HS-5 (cell line): ENCODE data around the gene OGDH.
A peak's percentile ranks its signal among the peaks of the same experiment; 100 is the strongest.
"Not testable (repeated sequence)": the region's sequence is repeated elsewhere in the genome, so short reads cannot be mapped to it uniquely, and the experiment has no call there.

Source experiments
- DNase-seq: peaks from one replicate; pipeline ENCODE4 v3.0.0-alpha.2; 2012; ENCODE audit warnings: low read depth

The OGDH gene

DNA sequence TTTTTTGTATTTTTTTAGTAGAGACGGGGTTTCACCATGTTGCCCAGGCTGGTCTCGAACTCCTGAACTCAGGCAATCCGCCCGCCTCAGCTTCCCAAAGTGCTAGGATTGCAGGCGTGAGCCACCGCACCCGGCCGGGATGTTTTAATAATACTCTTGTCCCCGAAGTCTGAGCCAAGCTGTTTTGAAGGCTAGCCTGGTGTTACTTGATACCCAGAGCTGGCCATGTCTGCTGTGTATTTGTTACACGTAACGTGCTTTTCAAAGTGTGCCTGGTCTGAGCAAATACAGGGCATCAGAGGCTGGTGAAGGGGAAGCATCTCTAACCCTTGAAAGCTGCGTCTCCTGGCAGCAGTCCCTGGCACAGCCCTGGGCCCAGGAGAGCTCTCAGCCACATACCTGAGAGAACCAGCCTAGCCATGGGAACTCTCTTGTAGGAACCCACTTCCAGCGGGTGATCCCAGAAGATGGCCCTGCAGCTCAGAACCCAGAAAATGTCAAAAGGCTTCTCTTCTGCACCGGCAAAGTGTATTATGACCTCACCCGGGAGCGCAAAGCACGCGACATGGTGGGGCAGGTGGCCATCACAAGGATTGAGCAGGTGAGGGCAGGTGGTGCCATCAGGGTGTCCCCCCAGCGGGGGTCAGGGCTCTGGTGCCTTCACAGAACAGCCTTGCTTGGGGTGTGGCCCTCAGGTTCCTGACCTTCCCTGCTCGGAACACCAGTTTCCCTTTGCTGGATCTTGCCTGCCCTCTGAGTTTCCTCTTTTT lies 100.5 kb downstream of the OGDH start:
- DNase-seq = no peak

- DNase-seq = no peak
These were observed 101.3 kb downstream of the OGDH start for GRCh38 chr7:44707558-44708230.

DNA sequence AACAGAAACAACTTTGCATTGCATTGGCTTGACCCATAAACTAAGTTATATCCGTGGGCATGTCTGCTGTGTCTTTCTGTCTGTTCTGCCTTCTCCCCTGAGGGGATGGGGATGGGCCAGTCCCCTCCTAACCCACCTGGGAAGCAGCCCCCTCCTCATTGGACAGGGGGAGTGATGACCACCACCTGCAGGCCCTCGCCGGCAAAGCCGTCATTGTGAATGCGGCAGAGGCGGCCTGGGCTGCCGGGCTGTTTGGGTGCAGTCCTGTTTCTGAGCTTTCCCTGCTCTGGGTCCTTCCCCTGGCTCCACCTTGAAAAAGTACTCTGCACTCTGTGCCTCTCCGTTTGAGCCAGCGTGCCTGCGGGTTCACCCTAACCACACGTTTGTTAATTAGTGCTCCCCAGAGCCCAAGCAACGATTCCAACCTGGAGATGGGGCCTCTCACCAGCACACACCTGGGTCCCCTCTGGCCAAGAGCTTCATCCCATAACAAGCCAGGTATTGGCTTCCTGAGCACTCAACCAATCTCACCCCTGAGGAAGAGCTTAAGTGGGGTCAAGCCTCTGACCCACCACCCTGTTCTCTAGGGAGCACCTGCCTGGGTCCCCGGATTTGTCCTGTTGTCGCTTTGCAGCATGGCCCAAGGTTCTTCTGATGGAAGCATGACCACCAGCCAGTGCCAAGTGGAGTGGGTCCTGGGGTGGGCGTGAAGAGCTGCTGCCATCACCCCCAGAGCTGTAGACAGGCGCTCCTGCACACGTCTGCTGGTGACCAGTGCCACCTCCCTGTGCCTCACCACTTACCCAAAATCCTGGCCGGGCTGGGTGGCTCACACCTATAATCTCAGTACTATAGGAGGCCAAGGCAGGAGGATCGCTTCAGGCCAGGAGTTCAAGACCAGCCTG lies 102.8 kb downstream of the OGDH start:
- no peak for DNase-seq

DNA sequence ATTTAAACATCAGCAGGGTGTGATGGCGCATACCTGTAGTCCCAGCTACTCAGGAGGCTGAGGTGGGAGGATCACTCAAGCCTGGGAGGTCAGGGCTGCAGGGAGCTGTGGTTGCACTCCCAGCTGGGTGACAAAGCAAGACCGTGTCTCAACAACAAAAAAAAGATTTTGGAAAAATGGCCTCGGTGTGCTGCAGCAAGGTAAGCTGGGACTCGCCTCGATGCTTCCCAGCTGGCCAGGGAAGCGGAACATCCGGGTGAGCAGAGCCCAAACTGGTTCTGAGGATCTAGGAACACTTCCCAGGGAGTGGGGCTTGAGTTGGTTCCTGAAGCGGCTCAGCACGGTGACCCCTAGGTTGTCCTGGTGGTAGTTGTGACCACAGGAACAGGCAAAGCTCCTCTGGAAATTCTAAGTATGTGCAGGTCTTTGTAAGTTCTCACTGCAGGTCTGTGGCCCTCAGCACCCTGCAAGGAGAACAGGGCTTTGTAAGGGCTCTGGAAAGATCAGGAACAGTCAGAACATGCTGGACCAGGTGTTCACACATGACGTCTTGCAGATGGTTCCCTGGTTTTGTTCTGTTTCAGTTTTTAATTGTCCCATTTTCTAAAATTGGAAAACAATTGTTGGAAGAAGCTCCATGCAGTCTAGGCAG lies 103.6 kb downstream of the OGDH start:
- no peak for DNase-seq

DNA sequence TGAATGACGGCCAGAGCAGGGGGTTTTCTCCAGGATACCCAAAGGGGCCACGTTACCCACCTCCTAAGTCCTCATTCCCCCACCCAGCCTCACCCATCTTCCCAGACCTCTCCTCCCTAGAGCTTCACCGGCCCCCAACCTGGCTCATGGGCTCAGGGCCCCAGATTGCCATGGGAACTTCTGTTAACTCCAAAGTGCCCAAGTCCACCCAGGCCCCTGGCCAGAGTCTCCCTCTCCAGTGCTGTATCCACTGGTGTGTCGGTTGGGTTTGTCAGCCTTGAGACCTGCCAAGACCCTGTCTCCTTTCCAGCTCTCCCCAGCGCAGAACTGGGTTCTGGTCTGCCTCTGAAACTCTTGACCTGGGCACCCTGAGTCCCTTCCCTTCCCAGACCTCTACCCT lies 105.1 kb downstream of the OGDH start:
- DNase-seq = no peak

GRCh38 chr7:44712012-44712411 lies 105.6 kb downstream of the OGDH start:
- no peak for DNase-seq

DNA sequence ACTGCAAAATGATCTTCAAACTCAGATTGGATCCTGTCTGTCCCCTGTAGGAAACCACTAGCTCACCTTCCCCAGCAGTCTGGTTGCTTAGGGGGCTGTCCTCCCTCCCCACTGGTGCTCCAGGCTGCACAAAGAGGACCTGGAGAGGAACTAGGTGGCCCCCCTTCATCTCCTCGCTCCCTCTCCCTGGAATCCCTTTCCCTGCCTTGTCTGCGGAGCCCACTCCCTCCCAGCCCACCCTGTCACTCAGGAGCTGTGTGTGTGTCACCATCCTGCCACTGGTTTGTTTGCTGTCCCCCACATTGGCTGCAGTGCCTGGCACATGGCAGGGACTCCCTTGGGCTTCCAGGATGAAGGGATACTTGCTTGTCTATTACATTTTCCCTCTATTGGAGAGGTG lies 106.7 kb downstream of the OGDH start:
- no peak for DNase-seq

GRCh38 chr7:44713680-44714335 lies 107.4 kb downstream of the OGDH start:
- DNase-seq = no peak

GRCh38 chr7:44716205-44716604 lies 109.8 kb downstream of the OGDH start:
- DNase-seq = no peak

DNA sequence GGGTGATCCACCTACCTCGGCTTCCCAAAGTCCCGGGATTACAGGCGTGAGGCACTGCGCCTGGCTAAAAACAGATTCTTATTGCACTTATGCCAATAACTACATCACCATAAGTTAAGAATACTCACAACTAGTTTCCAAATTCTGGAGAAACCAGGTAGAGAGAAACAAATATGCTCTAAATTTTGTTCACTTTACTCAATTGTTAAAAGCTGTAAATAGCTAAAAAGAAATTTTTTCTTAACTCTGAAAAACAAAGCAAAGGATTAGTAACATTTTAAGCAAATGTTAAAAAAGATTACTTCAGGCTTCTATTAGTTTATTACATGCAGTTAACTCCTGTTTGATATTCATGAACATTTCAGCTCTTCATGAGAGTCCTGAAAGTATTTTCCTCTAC lies 113.9 kb downstream of the OGDH start:
- DNase-seq = no peak

DNA sequence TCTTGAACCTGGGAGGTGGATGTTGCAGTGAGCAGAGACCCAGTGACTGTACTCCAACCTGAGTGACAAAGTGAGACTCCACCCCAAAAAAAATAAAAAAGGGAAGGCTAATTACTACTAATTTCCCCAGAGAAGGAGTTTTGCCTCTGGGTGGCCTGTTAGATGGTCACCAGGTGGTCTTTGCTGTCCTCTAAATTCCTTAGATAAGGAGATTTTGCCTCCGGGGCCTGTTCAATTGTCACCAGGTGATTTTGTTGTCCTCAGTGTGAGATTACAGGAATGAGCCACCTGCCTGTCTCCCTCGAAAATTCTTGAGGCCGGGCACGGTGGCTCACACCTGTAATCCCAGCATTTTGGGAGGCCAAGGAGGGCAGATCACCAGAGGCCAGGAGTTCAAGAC lies 117.8 kb downstream of the OGDH start:
- DNase-seq = no peak

GRCh38 chr7:44726250-44726649 lies 119.8 kb downstream of the OGDH start:
- DNase-seq = not testable (repeated sequence)

- DNase-seq = peak; percentile 89
These were observed 120.9 kb downstream of the OGDH start for GRCh38 chr7:44727158-44727936.

- DNase-seq = peak; percentile 19
These were observed 121.5 kb downstream of the OGDH start for GRCh38 chr7:44727937-44728262.

- DNase-seq = no peak
These were observed 123.6 kb downstream of the OGDH start for GRCh38 chr7:44729949-44730590.

DNA sequence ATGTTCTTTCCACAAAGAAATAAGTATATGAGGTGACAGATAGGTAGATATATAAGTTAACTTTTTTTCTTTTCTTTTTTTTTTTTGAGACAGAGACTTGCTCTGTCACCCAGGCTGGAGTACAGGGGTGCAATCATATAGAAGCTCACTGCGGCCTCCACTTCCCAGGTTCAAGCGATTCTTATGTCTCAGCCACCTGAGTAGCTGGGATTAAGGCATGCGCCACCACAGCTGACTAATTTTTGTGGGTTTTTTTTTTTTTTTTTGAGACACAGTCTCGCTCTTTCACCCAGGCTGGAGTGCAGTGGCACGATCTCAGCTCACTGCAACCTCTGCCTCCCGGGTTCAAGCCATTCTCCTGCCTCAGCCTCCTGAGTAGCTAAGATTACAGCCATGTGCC lies 126.5 kb downstream of the OGDH start:
- DNase-seq = not testable (repeated sequence)

DNA sequence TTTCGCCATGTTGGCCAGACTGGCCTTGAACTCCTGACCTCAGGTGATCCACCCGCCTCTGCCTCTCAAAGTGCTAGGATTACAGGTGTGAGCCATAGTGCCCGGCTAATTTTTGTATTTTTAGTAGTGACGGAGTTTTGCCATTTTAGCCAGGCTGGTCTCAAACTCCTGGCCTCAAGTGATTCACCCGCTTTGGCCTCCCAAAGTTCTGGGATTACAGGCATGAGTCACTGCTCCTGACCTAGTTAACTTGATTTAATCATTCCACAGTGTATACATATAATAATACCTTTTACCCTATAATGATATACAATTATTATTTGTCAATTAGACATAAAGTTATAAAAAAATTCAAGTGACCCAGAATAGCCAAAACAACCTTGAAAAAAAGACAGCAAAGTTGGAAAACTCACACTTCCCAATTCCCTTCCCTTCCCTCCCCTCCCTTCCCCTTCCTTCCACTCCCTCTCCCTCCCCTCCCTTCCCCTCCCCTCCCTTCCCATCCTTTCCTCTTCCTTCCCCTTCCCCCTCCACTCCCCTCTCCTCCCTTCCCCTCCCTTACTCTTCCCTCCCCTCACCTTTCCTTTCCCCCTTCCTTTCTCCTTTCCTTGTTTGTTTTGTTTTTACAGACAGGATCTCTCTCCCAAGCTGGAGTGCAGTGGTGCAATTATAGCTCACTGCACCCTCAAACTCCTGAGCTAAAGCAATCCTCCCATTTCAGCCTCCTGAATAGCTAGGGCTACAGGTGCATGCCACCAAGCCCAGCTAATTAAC lies 127.5 kb downstream of the OGDH start:
- DNase-seq = peak; percentile 87

- peak; percentile 100 for DNase-seq
These were observed 129.2 kb downstream of the OGDH start for GRCh38 chr7:44735403-44736165.

DNA sequence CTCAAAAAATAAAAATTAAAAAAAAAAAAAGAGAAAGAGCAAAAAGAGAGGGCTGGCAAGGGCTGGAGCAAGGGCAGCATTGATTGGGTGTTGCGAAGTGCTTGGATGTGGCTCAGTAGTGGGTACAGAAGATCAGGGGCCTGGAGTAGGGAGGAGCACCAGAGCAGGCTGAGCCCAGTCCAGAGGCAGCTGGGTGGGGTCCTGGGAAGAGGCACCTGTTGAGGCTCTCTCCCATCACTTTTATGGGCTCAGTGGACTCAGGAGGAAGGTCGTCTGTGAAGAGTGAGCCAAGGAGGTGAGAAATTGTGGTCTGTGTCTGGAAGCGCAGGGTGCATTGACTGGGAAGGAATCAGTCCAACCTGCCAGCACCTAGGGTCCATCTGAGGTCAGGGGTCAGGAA lies 130.5 kb downstream of the OGDH start:
- DNase-seq = no peak
